AG04450 (cell line): ENCODE results near the gene GAS7. TPM values are rescaled to one million over a fixed set of nuclear protein-coding genes. Genes with fewer than 3 reads are reported as not detected.

Experiments used
- CTCF ChIA-PET: fragments of 300-600, 350-600 bp; formaldehyde crosslinking; extraction: SDS; loops from one replicate; lab custom pipeline; 2022; ENCODE audit warnings: antibody characterized with exemption, inconsistent platforms; lab: Charles Lee
- POLR2A ChIA-PET: fragments of 350-600 bp; formaldehyde crosslinking; extraction: SDS; loops from one replicate; lab custom pipeline; 2021; ENCODE audit warnings: antibody characterized with exemption, inconsistent platforms; lab: Yijun Ruan, JAX
- DNase-seq: peaks from one replicate; pipeline ENCODE4 v3.0.0-alpha.2; 2011; ENCODE audit warnings: low read depth, low spot score
- H3K27ac ChIP-seq: one replicate; pipeline ENCODE4 v1.5.1; 2012; ENCODE audit warnings: low read depth, low read length, control low read depth
- H3K27me3 ChIP-seq: one replicate; pipeline ENCODE4 v1.6.0; 2012; ENCODE audit warnings: low read length; ENCODE audit not compliant: control insufficient read depth, insufficient read depth
- H3K4me3 ChIP-seq: 2 replicates; pipeline ENCODE4 v1.5.1; 2011; ENCODE audit warnings: mild to moderate bottlenecking, low read depth, low read length, control low read depth
- H3K9me3 ChIP-seq: 2 replicates; pipeline ENCODE4 v1.5.1; 2012; ENCODE audit warnings: low read length; ENCODE audit not compliant: control insufficient read depth, insufficient read depth
- CTCF ChIP-seq: IDR thresholded peaks from 2 replicates; pipeline ENCODE4 v1.5.1; 2011; ENCODE audit warnings: low read depth, low read length, control low read depth, inconsistent platforms
- polyA plus RNA-seq: library from polyadenylated mRNA; depleted of rRNA; stranded (reverse); fragments of >200 nt; gene quantifications from 2 replicates; pipeline ENCODE4 v1.2.3, GENCODE V29; 2011

The GAS7 gene
- polyA plus RNA-seq, 1 experiment = 5.6 TPM

DNA sequence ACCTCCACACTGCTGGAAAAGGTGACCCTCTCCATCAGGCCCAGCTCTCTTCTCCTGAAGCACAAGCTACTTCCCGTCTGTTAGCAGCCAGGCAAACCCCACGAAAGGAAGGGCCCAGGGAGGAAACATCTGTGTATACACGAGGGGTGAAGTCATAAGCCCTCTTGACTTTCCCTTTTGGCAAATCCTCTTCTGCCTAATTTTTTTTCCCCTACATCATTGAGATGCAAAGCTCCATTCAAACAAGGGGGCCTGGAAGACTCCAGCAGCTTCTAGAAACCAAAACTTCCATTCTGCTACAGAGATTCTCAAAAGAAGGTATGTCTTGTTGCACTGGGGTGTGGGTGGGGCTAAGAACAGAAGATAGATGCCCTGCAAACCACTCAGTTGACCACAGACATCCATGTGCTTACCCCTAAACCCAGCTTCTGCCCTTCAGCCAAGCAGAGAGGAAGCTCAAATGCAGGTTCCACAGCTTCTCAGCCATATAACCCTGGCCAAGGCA is 147.8 kb downstream of the GAS7 start:
- Histone ChIP-seq H3K4me3 (no peak overlapping the region), H3K27me3 (peaks cover 2% of the 10 kb centered on the region), H3K9me3 (peaks cover 19% of the 10 kb centered on the region), H3K27ac (peak overlapping the region; percentile 47)
- ChIA-PET POLR2A (no interaction called here), CTCF (interaction anchor here (0.8 kb wide), 1 partner anchor 567 kb away, joined by 3 read pairs; no protein-coding TSS in a partner anchor)
- no peak for TF ChIP-seq CTCF
- DNase-seq = peak; percentile 34

- ChIA-PET POLR2A (no interaction called here), CTCF (interaction anchor here (0.5 to 0.7 kb wide), 3 partner anchors 113 to 566 kb away, joined by 3 read pairs; no protein-coding TSS in a partner anchor)
- Histone ChIP-seq H3K27ac (no peak overlapping the region), H3K4me3 (no peak overlapping the region), H3K9me3 (peaks cover 19% of the 10 kb centered on the region), H3K27me3 (no peaks in the 10 kb centered on the region)
- DNase-seq = no peak
- no peak for TF ChIP-seq CTCF
Observed at GRCh38 chr17:10048629-10049350, 149.6 kb downstream of the GAS7 start.

GRCh38 chr17:10046786-10047785 is 151.3 kb downstream of the GAS7 start:
- ChIA-PET POLR2A (no interaction called here), CTCF (interaction anchor here (0.7 kb wide), 1 partner anchor 40 kb away, joined by 3 read pairs; no protein-coding TSS in a partner anchor)
- H3K4me3 ChIP-seq = no peak overlapping the region
- H3K9me3 ChIP-seq = peaks cover 11% of the 10 kb centered on the region
- no peak for DNase-seq
- H3K27ac ChIP-seq = no peak overlapping the region
- TF ChIP-seq CTCF = no peak
- no peaks in the 10 kb centered on the region for H3K27me3 ChIP-seq

- no peak for TF ChIP-seq CTCF
- CTCF ChIA-PET = no interaction called here
Observed at GRCh38 chr17:10045871-10046658, 152.3 kb downstream of the GAS7 start.

More at GRCh38 chr17:10045871-10046658, 152.3 kb downstream of the GAS7 start:
- DNase-seq = no peak
- POLR2A ChIA-PET = no interaction called here
- Histone ChIP-seq H3K4me3 (no peak overlapping the region), H3K27ac (no peak overlapping the region), H3K27me3 (no peaks in the 10 kb centered on the region), H3K9me3 (peaks cover 11% of the 10 kb centered on the region)
